Gastrocnemius medialis (tissue), 4 donors: ENCODE measurements around the gene PLPPR2. TPM values are rescaled to one million over a fixed set of nuclear protein-coding genes. Genes with fewer than 3 reads are reported as not detected.

ENCODE experiments used
- ATAC-seq, 2 donors: fragments of 150-250 bp; one replicate each; pipeline ENCODE4 v1.9.1; 2016
- DNase-seq, 2 donors: peaks; one replicate each; pipeline ENCODE4 v3.0.0-alpha.2; 2019
- H3K27ac ChIP-seq, 4 donors: fragments of 200-600 bp; sonication (generic); 1 replicate in 1 of 4; 2 replicates in 3 of 4; pipeline ENCODE4 v1.5.1; 2016 to 2018; ENCODE audit warnings: mild to moderate bottlenecking in 2 of 4, moderate library complexity in 1 of 4
- H3K27me3 ChIP-seq, 3 donors: fragments of 200-600 bp; sonication (generic) in 2 of 3; 1 replicate in 1 of 3; 2 replicates in 2 of 3; pipeline versions ENCODE4 v1.5.1 to v1.6.0; 2016 to 2019; ENCODE audit warnings: mild to moderate bottlenecking in 1 of 3, moderate library complexity in 1 of 3
- H3K36me3 ChIP-seq, 2 donors: fragments of 200-600 bp; sonication (generic) in 1 of 2; one replicate each; pipeline ENCODE4 v1.5.1; 2017 to 2018
- H3K4me1 ChIP-seq, 2 donors: fragments of 200-600 bp; sonication (generic) in 1 of 2; one replicate each; pipeline ENCODE4 v1.5.1; 2016 to 2017; ENCODE audit warnings: mild to moderate bottlenecking in 2 of 2
- H3K4me3 ChIP-seq, 4 donors: fragments of 200-600 bp; sonication (generic) in 3 of 4; 1 replicate in 1 of 4; 2 replicates in 3 of 4; pipeline ENCODE4 v1.5.1; 2016 to 2019; ENCODE audit warnings: mild to moderate bottlenecking in 2 of 4
- H3K9me3 ChIP-seq, 3 donors: fragments of 200-600 bp; sonication (generic) in 2 of 3; 1 replicate in 1 of 3; 2 replicates in 2 of 3; pipeline ENCODE4 v1.5.1; 2016 to 2019
- POLR2A ChIP-seq, 2 donors: fragments of 450-650 bp; IDR thresholded peaks; one replicate each; pipeline ENCODE4 v1.6.1; 2017; ENCODE audit warnings: antibody characterized with exemption in 2 of 2, mild to moderate bottlenecking in 2 of 2, moderate library complexity in 2 of 2
- in situ Hi-C, 4 donors: fragments of 200-750 bp; cut with MboI; loops; one replicate each; pipeline versions ENCODE4 v1.15.0 to v1.8.0; 2017; ENCODE audit warnings: low sequenced_read_pairs in 4 of 4
- intact Hi-C: fragments of 100-400 bp; cut with DNase I; formaldehyde crosslinking; loops from one replicate; pipeline ENCODE4 v1.15.1; 2023; ENCODE audit warnings: low total_unique reads
- total RNA-seq, 4 donors: library from RNA; depleted of rRNA; stranded (reverse); fragments of >200 nt; gene quantifications; one replicate each; pipeline versions ENCODE4 v1.1.0 to v1.2.3, GENCODE V29; 2016
- TF ChIP-seq, protein P1 (sequence below), 5 experiments: fragments of 450-650 bp in 3 of 5; fragments of 200-600 bp in 2 of 5; sonication (generic) in 2 of 5; IDR thresholded peaks in 4 of 5; conservative IDR thresholded peaks in 1 of 5; 1 replicate in 4 of 5; 2 replicates in 1 of 5; pipeline ENCODE4 v1.5.1; 2016 to 2019; ENCODE audit warnings: antibody characterized with exemption in 5 of 5, mild to moderate bottlenecking in 3 of 5, moderate library complexity in 3 of 5

PLPPR2 gene
- total RNA-seq, 4 donors from 2014 or later = 18.6 to 46.2 (median 36.9) TPM

- Histone ChIP-seq H3K4me1 (peaks cover 5 to 12% of the 10 kb centered on the region in 2 donors), H3K9me3 (no peaks in the 10 kb centered on the region), H3K36me3 (peaks cover 0 to 45% of the 10 kb centered on the region in 2 donors), H3K27me3 (no peaks in the 10 kb centered on the region), H3K27ac (no peak overlapping the region), H3K4me3 (no peak overlapping the region)
- no peak for ATAC-seq
- no peak for DNase-seq
- TF ChIP-seq, protein P1, sequence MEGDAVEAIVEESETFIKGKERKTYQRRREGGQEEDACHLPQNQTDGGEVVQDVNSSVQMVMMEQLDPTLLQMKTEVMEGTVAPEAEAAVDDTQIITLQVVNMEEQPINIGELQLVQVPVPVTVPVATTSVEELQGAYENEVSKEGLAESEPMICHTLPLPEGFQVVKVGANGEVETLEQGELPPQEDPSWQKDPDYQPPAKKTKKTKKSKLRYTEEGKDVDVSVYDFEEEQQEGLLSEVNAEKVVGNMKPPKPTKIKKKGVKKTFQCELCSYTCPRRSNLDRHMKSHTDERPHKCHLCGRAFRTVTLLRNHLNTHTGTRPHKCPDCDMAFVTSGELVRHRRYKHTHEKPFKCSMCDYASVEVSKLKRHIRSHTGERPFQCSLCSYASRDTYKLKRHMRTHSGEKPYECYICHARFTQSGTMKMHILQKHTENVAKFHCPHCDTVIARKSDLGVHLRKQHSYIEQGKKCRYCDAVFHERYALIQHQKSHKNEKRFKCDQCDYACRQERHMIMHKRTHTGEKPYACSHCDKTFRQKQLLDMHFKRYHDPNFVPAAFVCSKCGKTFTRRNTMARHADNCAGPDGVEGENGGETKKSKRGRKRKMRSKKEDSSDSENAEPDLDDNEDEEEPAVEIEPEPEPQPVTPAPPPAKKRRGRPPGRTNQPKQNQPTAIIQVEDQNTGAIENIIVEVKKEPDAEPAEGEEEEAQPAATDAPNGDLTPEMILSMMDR (IDR thresholded peaks at IDR 0.05 in 4 of 5, conservative IDR thresholded peaks at IDR 0.05 in 1 of 5) = no peak
- no peak for TF ChIP-seq POLR2A (IDR thresholded peaks at IDR 0.05)
- intact Hi-C loops = no loop called here
- in situ Hi-C loops = no loop called here
These were observed 19.6 kb upstream of the PLPPR2 start for GRCh38 chr19:11335449-11336146.

DNA sequence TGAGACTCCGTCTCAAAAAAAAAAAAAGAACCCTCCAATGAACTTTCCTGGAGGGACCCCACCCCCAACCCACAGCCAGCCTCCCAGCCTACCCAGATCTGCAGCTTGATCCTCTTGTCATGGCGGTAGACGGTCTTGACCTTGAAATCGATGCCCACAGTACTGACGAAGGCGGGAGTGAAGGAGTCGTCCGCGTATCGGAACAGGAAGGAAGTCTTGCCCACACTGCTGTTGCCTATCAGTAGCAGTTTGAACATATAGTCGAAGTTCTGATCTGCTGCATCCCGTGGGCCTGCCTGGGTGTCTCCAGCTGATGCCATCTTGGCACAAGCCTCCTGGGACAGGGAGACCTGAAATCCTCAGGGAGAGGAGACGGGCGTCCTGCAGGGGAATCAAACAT, 18.2 kb upstream of the PLPPR2 start:
- H3K4me1 ChIP-seq = peaks cover 5 to 12% of the 10 kb centered on the region in 2 donors
- intact Hi-C loops (no loop called here), in situ Hi-C loops (no loop called here)
- TF ChIP-seq, protein P1 (IDR thresholded peaks at IDR 0.05 in 4 of 5, conservative IDR thresholded peaks at IDR 0.05 in 1 of 5) = no peak
- no peak for TF ChIP-seq POLR2A (IDR thresholded peaks at IDR 0.05)
- no peaks in the 10 kb centered on the region for H3K9me3 ChIP-seq
- ATAC-seq = no peak
- no peak overlapping the region for H3K4me3 ChIP-seq
- no peaks in the 10 kb centered on the region for H3K27me3 ChIP-seq
- H3K36me3 ChIP-seq = peaks cover 0 to 49% of the 10 kb centered on the region in 2 donors
- DNase-seq = no peak
- H3K27ac ChIP-seq = no peak overlapping the region

GRCh38 chr19:11338121-11338520, 17.1 kb upstream of the PLPPR2 start:
- in situ Hi-C loops (no loop called here), intact Hi-C loops (no loop called here)
- DNase-seq (no peak), ATAC-seq (no peak)
- Histone ChIP-seq H3K4me1 (peaks cover 5 to 12% of the 10 kb centered on the region in 2 donors), H3K4me3 (no peak overlapping the region), H3K9me3 (no peaks in the 10 kb centered on the region), H3K36me3 (peaks cover 0 to 50% of the 10 kb centered on the region in 2 donors), H3K27me3 (no peaks in the 10 kb centered on the region), H3K27ac (no peak overlapping the region)
- no peak for TF ChIP-seq POLR2A (IDR thresholded peaks at IDR 0.05)
- TF ChIP-seq, protein P1 (IDR thresholded peaks at IDR 0.05 in 4 of 5, conservative IDR thresholded peaks at IDR 0.05 in 1 of 5) = no peak

GRCh38 chr19:11338569-11339253, 16.5 kb upstream of the PLPPR2 start:
- DNase-seq (no peak), ATAC-seq (peak in 1 of 2 donors; percentile 19)
- no peaks in the 10 kb centered on the region for H3K27me3 ChIP-seq
- intact Hi-C loops (no loop called here), in situ Hi-C loops (no loop called here)
- H3K27ac ChIP-seq = peak overlapping the region; percentile 63 to 77 (median 72)
- peaks cover 0 to 44% of the 10 kb centered on the region in 2 donors for H3K36me3 ChIP-seq
- H3K4me1 ChIP-seq = peaks cover 5 to 12% of the 10 kb centered on the region in 2 donors
- TF ChIP-seq, protein P1 (IDR thresholded peaks at IDR 0.05 in 4 of 5, conservative IDR thresholded peaks at IDR 0.05 in 1 of 5) = no peak
- no peak for TF ChIP-seq POLR2A (IDR thresholded peaks at IDR 0.05)
- H3K9me3 ChIP-seq = no peaks in the 10 kb centered on the region
- H3K4me3 ChIP-seq = peak overlapping the region; percentile 63 to 73 (median 66)
